Erythroblast (primary cell): ENCODE measurements around the gene PCIF1.

Experiments used
- GATA1 ChIP-seq: IDR thresholded peaks from 2 replicates; pipeline ENCODE4 v1.6.1; 2011; ENCODE audit warnings: low read depth, mild to moderate bottlenecking, control low read depth, low read length, moderate library complexity
- POLR2A ChIP-seq: IDR thresholded peaks from 2 replicates; pipeline ENCODE4 v1.6.1; 2011; ENCODE audit warnings: mild to moderate bottlenecking, low read length

DNA sequence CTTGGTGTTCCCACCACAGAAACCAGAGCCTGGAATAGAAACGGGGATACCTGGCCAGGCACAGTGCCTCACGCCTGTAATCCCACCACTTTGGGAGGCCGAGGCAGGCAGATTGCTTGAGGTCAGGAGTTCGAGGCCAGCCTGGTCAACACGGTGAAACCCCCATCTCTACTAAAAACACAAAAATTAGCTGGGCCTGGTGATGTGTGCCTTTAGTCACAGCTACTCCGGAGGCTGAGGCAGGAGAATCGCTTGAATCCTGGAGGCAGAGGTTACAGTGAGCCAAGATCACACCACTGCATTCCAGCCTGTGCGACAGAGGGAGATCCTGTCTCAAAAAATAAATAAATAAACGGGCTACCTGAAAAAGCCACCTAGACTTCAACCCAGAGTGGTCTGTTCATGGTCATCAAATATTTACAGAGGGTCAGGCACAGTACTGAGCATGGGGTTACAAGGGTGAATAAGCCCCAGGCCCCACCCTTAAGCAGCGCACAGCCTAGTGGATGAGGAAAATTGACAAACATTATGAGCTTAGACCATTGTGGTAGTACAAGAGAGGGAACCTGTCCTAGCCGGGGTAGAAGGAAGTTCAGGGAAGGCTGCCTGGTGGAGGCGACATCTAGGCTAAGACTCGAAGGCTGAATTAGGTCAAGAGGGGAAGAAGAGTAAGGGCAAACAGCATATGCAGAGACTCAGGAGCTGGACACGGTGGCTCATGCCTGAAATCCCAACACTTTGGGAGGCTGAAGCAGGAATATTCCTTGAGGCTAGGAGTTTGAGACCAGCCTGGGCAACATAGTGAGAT, 7.2 kb upstream of the PCIF1 start:
- no peak for TF ChIP-seq POLR2A
- no peak for TF ChIP-seq GATA1
